K562 (cell line): ENCODE results near the gene NNAT. TPM values are rescaled to one million over a fixed set of nuclear protein-coding genes. Genes with fewer than 3 reads are reported as not detected.

Experiments
- MED1 ChIP-seq: sonication (generic); formaldehyde crosslinking; IDR thresholded peaks from 2 replicates; pipeline ENCODE4 v1.8.1; 2023; ENCODE audit warnings: missing genetic modification reagents, borderline replicate concordance
- polyA plus RNA-seq, 8 experiments: library from polyadenylated mRNA; depleted of rRNA in 4 of 8; stranded (reverse) in 5 of 8; unstranded in 3 of 8; fragments of >200 nt; fragmentation: Nextera tagmentation in 2 of 8; fragmentation: Illumina TruSeq in 1 of 8; extraction: Ambion mirVana in 2 of 8; extraction: Trizol in 1 of 8; gene quantifications; 2 replicates each; pipeline versions ENCODE4 v1.2.1 to v1.2.3, GENCODE V29; 2011 to 2014; ENCODE audit warnings: inconsistent platforms in 1 of 8, missing spikeins in 1 of 8
- total RNA-seq, 7 experiments: library from RNA; depleted of rRNA in 6 of 7; stranded (reverse); fragments of >200 nt in 6 of 7; fragmentation: Illumina TruSeq in 2 of 7; extraction: Trizol in 2 of 7; gene quantifications; 2 replicates each; pipeline versions ENCODE4 v1.2.1 to v1.2.3, GENCODE V29; 2011 to 2021; ENCODE audit warnings: low replicate concordance in 1 of 7
- TF ChIP-seq, protein P1 (sequence below), 2 experiments: fragments of 450-650 bp; IDR thresholded peaks; 2 replicates each; pipeline ENCODE4 v1.6.1; 2016; ENCODE audit warnings: mild to moderate bottlenecking in 2 of 2, borderline replicate concordance in 1 of 2, low read depth in 1 of 2, moderate library complexity in 1 of 2

The NNAT gene
- total and polyA plus RNA-seq, 9 of the 15 experiments (the other 6 are each of a cell fraction or from before 2014, with no cell fraction given), result 0.13 TPM; not detected in 8

- TF ChIP-seq, protein P1, sequence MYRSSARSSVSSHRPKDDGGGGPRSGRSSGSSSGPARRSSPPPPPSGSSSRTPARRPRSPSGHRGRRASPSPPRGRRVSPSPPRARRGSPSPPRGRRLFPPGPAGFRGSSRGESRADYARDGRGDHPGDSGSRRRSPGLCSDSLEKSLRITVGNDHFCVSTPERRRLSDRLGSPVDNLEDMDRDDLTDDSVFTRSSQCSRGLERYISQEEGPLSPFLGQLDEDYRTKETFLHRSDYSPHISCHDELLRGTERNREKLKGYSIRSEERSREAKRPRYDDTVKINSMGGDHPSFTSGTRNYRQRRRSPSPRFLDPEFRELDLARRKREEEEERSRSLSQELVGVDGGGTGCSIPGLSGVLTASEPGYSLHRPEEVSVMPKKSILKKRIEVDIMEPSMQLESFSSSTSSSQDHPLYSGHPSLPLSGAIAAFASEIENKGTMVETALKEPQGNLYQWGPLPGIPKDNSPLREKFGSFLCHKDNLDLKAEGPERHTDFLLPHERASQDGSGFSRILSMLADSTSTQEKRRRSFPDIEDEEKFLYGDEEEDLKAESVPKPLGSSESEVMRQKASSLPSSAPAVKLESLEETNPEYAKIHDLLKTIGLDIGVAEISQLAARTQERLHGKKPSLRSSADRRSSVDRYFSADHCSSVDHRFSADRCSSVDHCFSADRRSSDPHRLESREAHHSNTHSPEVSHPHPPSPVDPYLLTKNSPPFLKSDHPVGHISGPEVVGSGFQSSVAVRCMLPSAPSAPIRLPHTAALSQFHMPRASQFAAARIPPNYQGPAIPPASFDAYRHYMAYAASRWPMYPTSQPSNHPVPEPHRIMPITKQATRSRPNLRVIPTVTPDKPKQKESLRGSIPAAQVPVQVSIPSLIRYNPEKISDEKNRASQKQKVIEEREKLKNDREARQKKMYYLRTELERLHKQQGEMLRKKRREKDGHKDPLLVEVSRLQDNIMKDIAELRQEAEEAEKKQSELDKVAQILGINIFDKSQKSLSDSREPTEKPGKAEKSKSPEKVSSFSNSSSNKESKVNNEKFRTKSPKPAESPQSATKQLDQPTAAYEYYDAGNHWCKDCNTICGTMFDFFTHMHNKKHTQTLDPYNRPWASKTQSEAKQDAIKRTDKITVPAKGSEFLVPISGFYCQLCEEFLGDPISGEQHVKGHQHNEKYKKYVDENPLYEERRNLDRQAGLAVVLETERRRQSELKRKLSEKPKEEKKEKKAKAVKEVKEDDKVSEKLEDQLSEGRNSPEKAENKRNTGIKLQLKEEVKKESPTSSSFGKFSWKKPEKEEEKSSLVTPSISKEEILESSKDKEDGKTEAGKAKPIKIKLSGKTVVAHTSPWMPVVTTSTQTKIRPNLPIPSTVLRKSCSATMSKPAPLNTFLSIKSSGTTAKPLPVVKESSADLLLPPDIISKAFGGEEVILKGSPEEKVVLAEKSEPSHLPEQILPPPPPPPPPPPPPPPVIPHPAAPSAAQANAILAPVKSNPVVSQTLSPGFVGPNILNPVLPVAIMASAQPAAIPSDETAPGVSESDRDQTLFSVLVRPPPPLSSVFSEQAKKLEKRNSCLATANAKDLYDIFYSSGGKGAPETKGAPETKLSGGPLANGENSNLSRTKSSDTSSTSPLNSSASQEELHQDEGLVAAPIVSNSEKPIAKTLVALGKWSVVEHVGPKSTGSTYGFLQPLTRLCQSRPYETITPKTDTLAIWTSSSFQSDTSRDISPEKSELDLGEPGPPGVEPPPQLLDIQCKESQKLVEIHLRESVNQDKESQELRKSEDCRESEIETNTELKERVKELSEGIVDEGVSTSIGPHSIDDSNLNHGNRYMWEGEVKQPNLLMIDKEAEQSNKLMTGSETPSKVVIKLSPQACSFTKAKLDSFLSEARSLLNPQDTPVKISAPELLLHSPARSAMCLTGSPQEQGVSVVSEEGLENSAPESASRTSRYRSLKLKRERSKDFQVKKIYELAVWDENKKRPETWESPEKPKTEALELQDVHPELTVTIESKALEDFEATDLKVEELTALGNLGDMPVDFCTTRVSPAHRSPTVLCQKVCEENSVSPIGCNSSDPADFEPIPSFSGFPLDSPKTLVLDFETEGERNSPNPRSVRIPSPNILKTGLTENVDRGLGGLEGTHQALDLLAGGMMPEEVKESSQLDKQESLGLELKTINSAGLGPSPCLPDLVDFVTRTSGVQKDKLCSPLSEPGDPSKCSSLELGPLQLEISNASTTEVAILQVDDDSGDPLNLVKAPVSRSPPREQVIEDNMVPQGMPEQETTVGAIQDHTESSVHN (IDR thresholded peaks at IDR 0.05; ENCODE audit: borderline replicate concordance in 1 of 2, low read depth in 1 of 2), result no peak
- TF ChIP-seq MED1, result no peak
Measured at GRCh38 chr20:37473249-37474000, 47.6 kb upstream of the NNAT start (continued).
